ENCODE measurements around the gene DGAT2. TPM values are rescaled to one million over a fixed set of nuclear protein-coding genes. Genes with fewer than 3 reads are reported as not detected.

Gene DGAT2
- polyA plus RNA-seq, 1 donor (not counting 4 experiments of a cell fraction or from before 2014, with no cell fraction given) = 1.8 TPM

- dilution Hi-C loops (cut with MboI; ENCODE audit: extremely low pct_ligation_motif_present, low sequenced_read_pairs) = no loop called here
These were observed 81.3 kb downstream of the DGAT2 start for GRCh38 chr11:75849894-75850293.

GRCh38 chr11:75850787-75851186 is 82.2 kb downstream of the DGAT2 start:
- Histone ChIP-seq H3K9me1 (ENCODE audit: control insufficient read depth, extremely low read depth, insufficient read depth, low read length) (no peaks in the 10 kb centered on the region), H4K20me1 (ENCODE audit: control insufficient read depth, extremely low read depth, insufficient read depth, low read length) (peaks cover 4% of the 10 kb centered on the region), H3K4me1 (ENCODE audit: control insufficient read depth, extremely low read depth, insufficient read depth, low read length) (peaks cover 6% of the 10 kb centered on the region), H3K4me3 (ENCODE audit: control insufficient read depth in 2 of 3, extremely low read depth in 1 of 3, insufficient read depth in 2 of 3, low read depth in 1 of 3, low read length in 3 of 3) (no peak overlapping the region), H3K27me3 (ENCODE audit: control insufficient read depth, extremely low read depth, insufficient read depth, low read length) (no peaks in the 10 kb centered on the region), H3K27ac (ENCODE audit: control insufficient read depth, insufficient read depth, low read length) (no peak overlapping the region), H3K9me3 (ENCODE audit: control insufficient read depth, low read depth, low read length) (no peaks in the 10 kb centered on the region), H3K36me3 (ENCODE audit: control insufficient read depth in 2 of 2, extremely low read depth in 1 of 2, insufficient read depth in 2 of 2, low read length in 2 of 2) (peaks cover 0 to 3% of the 10 kb centered on the region in 2 experiments), H2AFZ (ENCODE audit: control insufficient read depth, low read length) (no peak overlapping the region), H3K4me2 (ENCODE audit: control insufficient read depth, extremely low read depth, insufficient read depth, low read depth, low read length) (no peak overlapping the region), H3K79me2 (ENCODE audit: control insufficient read depth, insufficient read depth, low read length) (peaks cover 2% of the 10 kb centered on the region), H3K9ac (ENCODE audit: control insufficient read depth, extremely low read depth, insufficient read depth, low read length) (no peak overlapping the region)
- DNase-seq (ENCODE audit: low read depth, low spot score) (no peak), FAIRE-seq (no peak)
- dilution Hi-C loops (cut with MboI; ENCODE audit: extremely low pct_ligation_motif_present, low sequenced_read_pairs) = no loop called here
- no peak for TF ChIP-seq CTCF (optimal IDR thresholded peaks at IDR 0.05 in 1 of 3, IDR thresholded peaks at IDR 0.05 in 1 of 3, conservative IDR thresholded peaks at IDR 0.05 in 1 of 3; ENCODE audit: extremely low read depth in 1 of 3, insufficient read depth in 2 of 3, low read length in 3 of 3)
- no peak for TF ChIP-seq EZH2 (IDR thresholded peaks at IDR 0.05; ENCODE audit: low read length)

More at GRCh38 chr11:75849894-75850293, 81.3 kb downstream of the DGAT2 start:
- Histone ChIP-seq H2AFZ (ENCODE audit: control insufficient read depth, low read length) (no peak overlapping the region), H3K27me3 (ENCODE audit: control insufficient read depth, extremely low read depth, insufficient read depth, low read length) (no peaks in the 10 kb centered on the region), H3K9me3 (ENCODE audit: control insufficient read depth, low read depth, low read length) (no peaks in the 10 kb centered on the region), H3K9ac (ENCODE audit: control insufficient read depth, extremely low read depth, insufficient read depth, low read length) (no peak overlapping the region), H3K9me1 (ENCODE audit: control insufficient read depth, extremely low read depth, insufficient read depth, low read length) (no peaks in the 10 kb centered on the region), H3K4me3 (ENCODE audit: control insufficient read depth in 2 of 3, extremely low read depth in 1 of 3, insufficient read depth in 2 of 3, low read depth in 1 of 3, low read length in 3 of 3) (no peak overlapping the region), H3K27ac (ENCODE audit: control insufficient read depth, insufficient read depth, low read length) (no peak overlapping the region), H3K4me2 (ENCODE audit: control insufficient read depth, extremely low read depth, insufficient read depth, low read depth, low read length) (no peak overlapping the region), H4K20me1 (ENCODE audit: control insufficient read depth, extremely low read depth, insufficient read depth, low read length) (peaks cover 4% of the 10 kb centered on the region), H3K36me3 (ENCODE audit: control insufficient read depth in 2 of 2, extremely low read depth in 1 of 2, insufficient read depth in 2 of 2, low read length in 2 of 2) (peaks cover 0 to 3% of the 10 kb centered on the region in 2 experiments), H3K4me1 (ENCODE audit: control insufficient read depth, extremely low read depth, insufficient read depth, low read length) (peaks cover 6% of the 10 kb centered on the region), H3K79me2 (ENCODE audit: control insufficient read depth, insufficient read depth, low read length) (peaks cover 4% of the 10 kb centered on the region)
- DNase-seq (ENCODE audit: low read depth, low spot score) (no peak), FAIRE-seq (no peak)
- TF ChIP-seq CTCF (optimal IDR thresholded peaks at IDR 0.05 in 1 of 3, IDR thresholded peaks at IDR 0.05 in 1 of 3, conservative IDR thresholded peaks at IDR 0.05 in 1 of 3; ENCODE audit: extremely low read depth in 1 of 3, insufficient read depth in 2 of 3, low read length in 3 of 3) = no peak
- TF ChIP-seq EZH2 (IDR thresholded peaks at IDR 0.05; ENCODE audit: low read length) = no peak

Small RNA genes within 50 kb of the gene (small RNA-seq; reads per million reads assigned to genes)
- 0 reads per million in 3 experiments for gene RF00019 (ENCODE audit: insufficient read length in 3 of 3, low read depth in 3 of 3, low replicate concordance in 1 of 3)
- gene RN7SL786P (ENCODE audit: insufficient read length in 3 of 3, low read depth in 3 of 3, low replicate concordance in 1 of 3) = 0 reads per million in 3 experiments

Other genes with a start within 250 kb of the DGAT2 start
- gene GDPD5, start 242.8 kb upstream of the DGAT2 start, polyA plus RNA-seq = 2.1 to 4.0 TPM (median 3.1 TPM) in 3 replicates
- 131 to 152 TPM (median 136 TPM) in 3 replicates for gene SERPINH1, start 206.5 kb upstream of the DGAT2 start, polyA plus RNA-seq
- gene MAP6, start 99.7 kb upstream of the DGAT2 start, polyA plus RNA-seq = 1.7 to 3.1 TPM (median 1.8 TPM) in 3 replicates
- not detected in 3 replicates for gene MOGAT2, start 50.9 kb upstream of the DGAT2 start, polyA plus RNA-seq
- 7.6 to 11.9 TPM (median 10.7 TPM) in 3 replicates for gene UVRAG, start 46.4 kb downstream of the DGAT2 start, polyA plus RNA-seq